Astrocyte of the cerebellum (primary cell): ENCODE data around the gene LRRC46.

ENCODE experiments used
- DNase-seq: peaks from one replicate; pipeline ENCODE4 v3.0.0-alpha.2; 2011; ENCODE audit warnings: low read depth
- H3K4me3 ChIP-seq: 2 replicates; pipeline ENCODE4 v1.5.1; 2011; ENCODE audit warnings: mild to moderate bottlenecking, low read depth, low read length, moderate library complexity
- in situ Hi-C: cut with HindIII; loops from 2 replicates; pipeline ENCODE4 v1.10.0; 2017; ENCODE audit warnings: low sequenced_read_pairs
- TF ChIP-seq, protein P1 (sequence below): IDR thresholded peaks from 2 replicates; pipeline ENCODE4 v1.5.1; 2012; ENCODE audit warnings: low read length, low read depth, moderate library complexity, mild to moderate bottlenecking; ENCODE audit errors: missing control alignments

Gene LRRC46

DNA sequence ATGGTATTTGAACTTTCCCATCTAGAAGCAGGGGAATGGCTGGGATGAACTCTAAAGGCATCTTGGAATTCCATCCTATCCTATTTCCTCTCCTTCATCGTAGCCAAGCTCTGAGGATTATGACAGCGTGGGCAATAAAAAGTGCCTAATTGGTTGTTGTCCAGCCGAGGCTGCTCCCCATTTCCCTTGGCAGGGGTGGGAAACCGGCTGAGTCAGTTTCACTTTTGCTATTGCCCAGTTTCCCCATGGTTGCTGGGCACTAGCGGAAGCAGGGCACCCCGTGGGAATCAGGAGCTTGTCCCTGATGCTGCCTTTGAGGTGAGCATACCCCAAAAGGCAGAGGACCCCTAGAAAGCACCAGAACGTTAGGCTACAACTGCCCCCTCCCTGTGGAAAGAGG, 50.8 kb downstream of the LRRC46 start:
- TF ChIP-seq, protein P1, sequence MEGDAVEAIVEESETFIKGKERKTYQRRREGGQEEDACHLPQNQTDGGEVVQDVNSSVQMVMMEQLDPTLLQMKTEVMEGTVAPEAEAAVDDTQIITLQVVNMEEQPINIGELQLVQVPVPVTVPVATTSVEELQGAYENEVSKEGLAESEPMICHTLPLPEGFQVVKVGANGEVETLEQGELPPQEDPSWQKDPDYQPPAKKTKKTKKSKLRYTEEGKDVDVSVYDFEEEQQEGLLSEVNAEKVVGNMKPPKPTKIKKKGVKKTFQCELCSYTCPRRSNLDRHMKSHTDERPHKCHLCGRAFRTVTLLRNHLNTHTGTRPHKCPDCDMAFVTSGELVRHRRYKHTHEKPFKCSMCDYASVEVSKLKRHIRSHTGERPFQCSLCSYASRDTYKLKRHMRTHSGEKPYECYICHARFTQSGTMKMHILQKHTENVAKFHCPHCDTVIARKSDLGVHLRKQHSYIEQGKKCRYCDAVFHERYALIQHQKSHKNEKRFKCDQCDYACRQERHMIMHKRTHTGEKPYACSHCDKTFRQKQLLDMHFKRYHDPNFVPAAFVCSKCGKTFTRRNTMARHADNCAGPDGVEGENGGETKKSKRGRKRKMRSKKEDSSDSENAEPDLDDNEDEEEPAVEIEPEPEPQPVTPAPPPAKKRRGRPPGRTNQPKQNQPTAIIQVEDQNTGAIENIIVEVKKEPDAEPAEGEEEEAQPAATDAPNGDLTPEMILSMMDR = no peak
- no peak overlapping the region for H3K4me3 ChIP-seq
- no peak for DNase-seq
- in situ Hi-C loops = no loop called here

DNA sequence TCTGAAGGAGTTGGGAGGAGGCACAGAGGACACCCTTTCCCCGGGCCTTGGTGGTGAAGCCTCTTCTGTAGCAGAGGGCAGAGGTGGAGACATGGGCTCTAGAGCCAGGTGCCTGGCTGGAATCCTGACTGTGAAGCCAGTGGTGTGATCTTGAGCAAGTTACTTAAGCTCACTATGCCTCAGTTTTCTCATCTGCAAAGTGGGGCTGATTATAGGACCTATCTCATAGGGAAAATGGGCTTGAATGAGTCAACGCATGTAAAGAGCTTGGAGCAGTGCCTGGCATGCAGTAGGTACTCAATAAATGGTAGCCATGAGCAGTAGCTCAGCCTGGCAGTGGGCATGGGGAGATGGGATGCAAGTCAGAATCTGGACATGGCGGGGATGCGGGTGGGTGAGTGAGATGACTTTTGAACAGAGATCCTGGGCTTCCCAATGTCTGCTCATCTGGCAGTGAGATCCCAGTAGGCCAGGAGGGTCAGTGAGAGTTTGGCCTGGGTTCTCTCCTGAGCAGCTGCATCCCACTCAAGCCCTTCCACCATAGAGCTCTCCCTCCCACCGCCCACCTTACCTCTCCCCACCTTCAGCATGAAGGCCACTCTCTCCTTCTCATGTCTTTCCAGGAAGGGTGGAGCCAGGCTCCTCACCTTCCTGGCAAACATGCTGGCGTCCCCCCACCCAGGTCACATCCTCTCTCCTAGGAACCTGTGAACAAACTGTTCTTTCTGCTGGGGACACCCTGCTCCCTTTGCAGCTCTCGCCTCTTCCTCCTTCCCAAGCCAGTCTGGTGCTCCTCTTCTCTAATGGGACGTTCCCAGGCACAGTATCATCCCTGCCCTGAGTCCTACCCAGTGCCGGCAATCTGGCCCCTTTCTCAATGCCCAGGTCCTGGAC, 51.5 kb downstream of the LRRC46 start:
- in situ Hi-C loops = no loop called here
- TF ChIP-seq, protein P1 = no peak
- H3K4me3 ChIP-seq = no peak overlapping the region
- DNase-seq = no peak

DNA sequence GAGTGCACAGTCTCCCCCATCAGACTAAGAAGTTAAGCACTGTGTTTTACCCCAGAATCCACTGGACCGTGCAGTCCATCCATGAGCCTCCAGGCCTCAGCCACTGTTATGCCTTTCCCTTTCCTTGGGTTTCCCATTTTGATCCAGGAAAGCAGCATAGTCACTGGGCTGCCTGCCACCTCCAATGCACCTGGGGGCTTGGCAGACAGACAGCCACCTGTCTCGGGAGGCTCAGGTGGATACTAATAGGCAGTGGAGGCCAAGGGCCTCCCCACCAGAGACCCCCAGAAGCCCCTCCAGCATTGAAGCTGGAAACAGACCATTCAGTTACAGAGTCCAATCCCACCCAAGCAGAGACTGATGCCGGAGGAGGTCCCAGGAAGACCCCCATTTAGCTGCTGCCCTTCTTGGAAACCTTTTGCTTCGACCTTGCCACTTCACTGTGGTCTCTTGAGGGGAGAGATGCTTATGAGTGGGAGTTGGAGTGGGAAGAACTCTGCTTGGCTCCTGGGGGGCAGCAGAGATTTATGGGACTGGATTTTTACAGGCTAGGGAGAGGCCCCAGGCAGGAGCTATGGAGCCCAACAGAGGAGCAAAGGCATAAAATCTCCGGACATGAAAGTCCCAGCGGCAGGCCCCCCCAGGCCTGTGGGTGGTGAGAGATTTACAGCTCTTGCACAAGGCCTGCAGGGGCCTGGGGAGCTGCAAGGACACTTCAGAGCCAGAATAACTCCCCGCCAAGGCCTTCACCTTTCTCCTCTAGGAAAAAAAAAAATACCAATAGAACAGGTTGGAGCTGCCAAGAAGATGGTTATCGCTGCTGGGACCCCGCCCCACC, 52.3 kb downstream of the LRRC46 start:
- in situ Hi-C loops = no loop called here
- TF ChIP-seq, protein P1 = no peak
- H3K4me3 ChIP-seq = no peak overlapping the region
- DNase-seq = no peak

DNA sequence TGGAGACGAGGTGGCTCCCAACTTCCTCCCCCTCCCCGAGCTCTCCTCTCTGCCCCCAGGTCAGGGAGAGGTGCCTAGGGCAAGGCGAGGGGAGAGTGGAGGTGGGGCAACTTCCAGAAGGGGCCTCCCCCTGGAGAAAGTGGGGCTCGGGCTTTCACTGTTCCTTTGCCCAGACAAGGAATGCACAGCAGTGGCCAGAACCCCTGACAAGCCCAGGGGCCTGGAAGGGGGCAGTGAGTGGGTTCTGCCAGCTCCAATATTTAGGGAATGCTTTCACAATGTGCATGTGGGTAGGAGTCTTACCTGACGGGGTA, 52.9 kb downstream of the LRRC46 start:
- in situ Hi-C loops = no loop called here
- no peak for DNase-seq
- TF ChIP-seq, protein P1 = no peak
- no peak overlapping the region for H3K4me3 ChIP-seq

DNA sequence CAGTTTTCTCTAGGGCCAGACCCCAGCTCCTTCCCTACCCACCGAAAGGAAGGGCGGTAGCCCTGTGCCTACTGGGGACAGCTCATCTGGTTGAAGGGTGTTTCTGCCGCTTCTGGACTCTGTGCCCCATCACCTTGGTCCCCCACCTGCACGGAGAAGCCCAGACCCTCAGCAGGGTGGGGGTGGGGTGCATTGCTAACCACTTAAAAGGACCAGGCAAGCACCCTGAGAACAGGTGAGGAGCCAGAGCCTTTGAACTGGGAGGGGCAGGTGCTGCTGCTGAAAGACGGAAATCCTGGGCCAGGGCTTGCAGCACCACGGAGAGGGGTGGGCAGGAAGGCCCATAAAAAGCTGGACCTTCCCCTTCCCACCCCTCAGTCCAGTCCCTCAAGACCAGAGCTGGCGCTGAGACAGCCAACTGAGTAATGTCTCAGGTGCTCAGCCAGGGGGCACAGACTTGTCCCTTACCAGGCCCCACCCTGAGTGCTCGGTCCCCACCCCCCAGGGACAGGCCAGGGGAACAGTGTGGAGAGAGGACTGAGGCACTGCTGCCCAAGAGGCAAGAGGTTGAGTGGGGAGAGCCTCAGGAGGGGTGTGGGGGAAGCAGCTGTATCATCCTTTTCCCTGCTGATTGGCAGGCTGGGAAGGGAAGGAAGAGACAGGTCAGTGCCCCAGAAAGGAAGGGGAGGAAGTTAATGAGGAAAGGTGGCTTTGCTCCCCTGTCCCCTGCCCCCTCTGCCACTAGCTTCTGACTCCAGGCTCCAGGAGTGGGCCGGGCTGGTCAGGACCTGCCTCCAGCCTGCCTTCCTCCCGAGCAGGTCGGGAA, 53.6 kb downstream of the LRRC46 start:
- in situ Hi-C loops = no loop called here
- no peak for DNase-seq
- H3K4me3 ChIP-seq = no peak overlapping the region

More for the DNA sequence above, 53.6 kb downstream of the LRRC46 start:
- TF ChIP-seq, protein P1 = no peak
